Posterior vena cava (tissue), 2 donors: ENCODE measurements around the gene CCDC144A. TPM values are rescaled to one million over a fixed set of nuclear protein-coding genes. Genes with fewer than 3 reads are reported as not detected.
"Not testable (repeated sequence)": the region's sequence is repeated elsewhere in the genome, so short reads cannot be mapped to it uniquely, and the experiment has no call there.

Source experiments
- DNase-seq: peaks from one replicate; pipeline ENCODE4 v3.0.0-alpha.2; 2020; ENCODE audit warnings: low spot score
- intact Hi-C, 2 donors: fragments of 100-400 bp; cut with DNase I; formaldehyde crosslinking; loops; one replicate each; pipeline versions ENCODE4 v1.14.1 to v1.14.2; 2022 to 2023
- long read RNA-seq, 2 donors: library from polyadenylated mRNA; unstranded; transcript quantifications; one replicate each; pipeline ENCODE4 v2.0.0, GENCODE V29; 2020 to 2021
- total RNA-seq, 2 donors: library from RNA; stranded (reverse); fragmentation: NEBNext Ultra II Directional; extraction: Animal tissue kit (Norgen Biotek cat#: 25700); gene quantifications; one replicate each; pipeline ENCODE4 v1.2.1, GENCODE V29; 2021
- donor health status: DM: yes; HTN: yes; CAD: no.
- donor health status: DM: yes; HTN: yes; CAD: no.

CCDC144A gene
- total RNA-seq, result 10 to 100 TPM; 10.9 to 11.9 TPM
- long read RNA-seq, donor 1, result 0 reads
- long read RNA-seq, donor 2, result 0 reads

GRCh38 chr17:16689731-16690281 is at the start of gene CCDC144A:
Gene CCDC144A, plus strand, starts transcription at chr17:16690241. Its CDS starts 160 bp downstream, at chr17:16690401.
- intact Hi-C loops, DNase-seq: not testable (repeated sequence)

DNA sequence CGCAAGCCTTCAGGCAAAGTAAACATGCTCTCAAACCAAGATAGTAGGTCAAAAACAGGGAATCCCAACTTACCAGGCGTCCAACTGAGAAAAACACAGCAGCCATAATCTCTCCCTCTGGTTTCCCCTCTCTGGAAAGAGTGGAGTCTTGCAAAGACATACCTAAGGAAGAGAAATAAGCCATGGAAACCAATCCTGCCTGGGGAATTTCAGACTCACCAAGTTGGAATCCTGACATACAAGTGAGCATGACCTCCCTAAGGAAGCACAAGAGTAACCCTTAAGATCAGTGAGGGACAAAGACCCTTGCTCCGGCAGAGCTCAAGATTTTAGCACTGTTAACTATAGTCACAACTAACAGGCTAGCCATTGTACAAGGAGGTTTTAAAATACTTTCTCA is 40.5 kb upstream of the CCDC144A start:
- intact Hi-C loops, result no loop called here

GRCh38 chr17:16652252-16652651 is 37.8 kb upstream of the CCDC144A start:
- intact Hi-C loops, result no loop called here
- DNase-seq, result no peak

More for the DNA sequence above, 40.5 kb upstream of the CCDC144A start:
- no peak for DNase-seq

- intact Hi-C loops, result no loop called here
- no peak for DNase-seq
Measured at GRCh38 chr17:16652847-16653366, 37.1 kb upstream of the CCDC144A start.

- DNase-seq, result peak; percentile 98
- intact Hi-C loops, result no loop called here
Measured at GRCh38 chr17:16653367-16654041, 36.5 kb upstream of the CCDC144A start, which contains the start of gene ZNF624. Gene ZNF624, minus strand, starts transcription at chr17:16653850.

DNA sequence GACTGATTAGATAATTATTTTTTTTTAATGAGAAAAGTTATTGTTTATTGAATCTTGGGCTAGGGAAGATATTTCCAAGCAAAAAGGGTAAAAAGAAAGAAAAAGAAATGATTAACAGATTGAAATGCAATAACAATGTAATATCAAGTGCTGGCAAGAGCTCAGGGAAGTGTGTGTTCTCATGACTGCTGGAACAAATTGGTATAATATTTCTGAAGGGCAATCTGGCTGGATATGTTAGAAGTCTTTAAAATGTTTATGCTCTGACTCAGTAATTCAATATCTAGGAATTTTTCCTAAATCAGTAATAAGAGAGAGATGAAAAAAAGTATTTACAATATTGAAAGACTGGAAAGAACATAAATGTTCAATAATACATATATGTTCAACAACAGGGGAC is 28.8 kb upstream of the CCDC144A start:
- no peak for DNase-seq
- intact Hi-C loops, result no loop called here

DNA sequence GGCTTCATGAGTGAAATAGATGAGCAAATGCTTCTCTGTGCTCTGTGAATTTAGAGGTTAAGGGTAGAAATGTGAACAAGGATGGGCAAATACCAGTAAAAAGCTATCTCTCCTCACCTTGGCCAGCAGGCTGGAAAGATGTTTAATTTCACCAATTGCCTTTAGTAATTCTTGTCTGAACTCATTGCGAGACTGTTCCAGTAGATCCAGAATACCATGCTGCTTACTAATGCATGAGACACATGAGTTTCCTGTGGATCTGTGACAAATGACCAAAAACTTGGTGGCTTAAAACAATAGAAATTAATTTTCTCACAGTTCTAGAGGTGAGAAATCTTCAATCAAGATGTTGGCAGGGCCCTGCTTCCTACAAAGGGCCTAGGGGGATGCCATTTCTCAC is 27.1 kb upstream of the CCDC144A start:
- intact Hi-C loops, result no loop called here

DNA sequence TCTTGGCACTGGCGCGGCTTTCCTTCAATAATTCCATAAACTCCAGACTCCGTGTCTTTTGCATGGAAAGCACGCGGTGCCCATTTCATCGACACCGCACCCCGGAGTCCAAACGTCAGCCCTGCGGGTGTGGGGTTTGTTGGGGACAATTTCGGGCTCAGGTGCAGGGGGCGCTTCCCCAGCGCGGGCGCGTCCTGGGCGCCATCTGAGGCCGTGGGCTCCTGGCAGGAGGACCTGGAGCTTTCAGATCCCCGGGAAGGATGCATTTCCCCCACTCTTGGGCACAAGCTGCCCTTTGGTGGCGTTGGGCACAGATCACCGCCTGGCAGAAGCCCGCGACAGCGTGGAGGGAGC is 23.5 kb upstream of the CCDC144A start:
- intact Hi-C loops, DNase-seq: not testable (repeated sequence)

More for the DNA sequence above, 27.1 kb upstream of the CCDC144A start:
- DNase-seq, result no peak

DNA sequence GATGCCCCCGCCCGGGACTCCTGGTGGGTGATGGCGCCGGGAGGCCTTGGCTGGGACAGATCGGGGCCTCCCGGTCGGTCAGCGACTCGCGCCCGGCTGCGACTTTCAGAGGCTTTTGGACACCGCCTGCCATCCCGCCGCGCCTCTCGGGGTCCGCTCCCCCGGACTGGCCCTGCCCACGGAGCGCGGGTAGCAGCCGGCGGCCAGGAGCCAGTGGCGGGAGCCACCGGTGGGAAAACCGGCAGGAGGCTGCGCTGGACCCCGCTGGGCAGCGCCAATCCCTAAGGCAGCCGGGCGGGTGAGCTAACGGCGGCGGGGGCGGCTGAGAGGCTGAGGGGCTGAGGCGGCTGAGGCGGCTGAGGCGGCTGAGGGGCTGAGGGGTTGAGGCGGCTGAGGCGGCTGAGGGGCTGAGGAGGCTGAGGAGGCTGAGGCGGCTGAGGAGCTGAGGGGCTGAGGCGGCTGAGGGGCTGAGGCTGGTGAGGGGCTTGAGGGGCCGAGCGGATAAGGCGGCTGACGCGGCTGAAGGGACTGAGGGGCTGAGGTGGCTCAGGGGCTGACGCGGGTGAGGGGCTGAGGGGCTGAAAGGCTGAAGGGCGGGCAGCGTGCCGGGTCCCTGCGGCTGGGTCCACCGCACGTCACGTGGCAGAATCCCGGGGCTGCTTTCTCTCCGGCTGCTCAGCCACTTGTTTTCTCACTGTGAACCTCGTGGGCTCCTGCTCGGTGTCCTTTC is 23.0 kb upstream of the CCDC144A start:
- intact Hi-C loops, DNase-seq: not testable (repeated sequence)

DNA sequence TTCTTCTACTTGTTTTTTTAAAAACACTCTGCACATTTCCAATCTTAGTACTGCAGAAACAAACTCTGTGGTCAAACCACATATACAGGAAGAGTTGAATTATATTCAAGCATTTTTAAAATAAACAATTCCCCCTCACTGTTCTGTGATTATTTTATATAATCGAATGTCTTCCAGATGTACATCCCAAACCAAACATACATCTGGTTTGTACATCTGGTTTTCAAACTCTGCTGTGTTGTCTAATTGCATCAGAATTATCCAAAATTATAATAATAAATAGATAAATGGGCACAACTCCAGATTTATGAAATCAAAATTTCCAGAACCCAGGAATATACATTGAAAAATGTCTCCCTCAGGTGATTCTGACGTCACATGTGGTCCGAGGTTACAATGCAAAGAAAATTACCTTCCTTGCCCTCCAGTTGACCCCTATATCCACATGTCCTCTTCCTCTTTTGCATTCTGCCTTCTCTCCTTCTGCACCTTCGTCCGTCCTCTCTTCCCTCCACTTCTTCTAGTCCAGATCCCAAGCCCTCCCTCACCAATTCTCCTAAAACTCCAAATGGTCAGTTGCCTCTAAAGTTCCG is 13.3 kb upstream of the CCDC144A start:
- intact Hi-C loops, result no loop called here
- DNase-seq, result no peak

GRCh38 chr17:16683290-16684138 is 6.5 kb upstream of the CCDC144A start:
- intact Hi-C loops, DNase-seq: not testable (repeated sequence)

- DNase-seq, intact Hi-C loops: not testable (repeated sequence)
Measured at GRCh38 chr17:16686019-16686418, 4.0 kb upstream of the CCDC144A start.

DNA sequence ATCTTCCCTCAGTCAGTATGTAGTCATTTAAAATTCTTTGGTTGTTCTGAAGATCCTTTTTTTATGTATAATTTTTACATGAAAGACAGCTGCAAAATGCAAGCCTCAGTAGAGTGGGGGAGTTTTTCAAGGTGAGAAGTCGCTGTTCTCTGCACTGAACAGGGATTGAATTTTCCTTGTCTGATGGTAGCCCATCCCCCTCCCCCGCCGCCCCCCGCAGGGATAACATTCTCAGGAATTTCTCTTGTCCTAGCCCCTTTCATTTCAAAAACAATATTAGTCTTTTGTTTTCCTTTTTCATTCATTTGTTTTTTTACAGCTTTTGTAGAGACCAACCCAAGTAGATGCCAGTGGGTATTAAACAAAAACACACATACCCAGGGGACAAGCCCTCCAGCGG is 2.9 kb upstream of the CCDC144A start:
- intact Hi-C loops, DNase-seq: not testable (repeated sequence)

DNA sequence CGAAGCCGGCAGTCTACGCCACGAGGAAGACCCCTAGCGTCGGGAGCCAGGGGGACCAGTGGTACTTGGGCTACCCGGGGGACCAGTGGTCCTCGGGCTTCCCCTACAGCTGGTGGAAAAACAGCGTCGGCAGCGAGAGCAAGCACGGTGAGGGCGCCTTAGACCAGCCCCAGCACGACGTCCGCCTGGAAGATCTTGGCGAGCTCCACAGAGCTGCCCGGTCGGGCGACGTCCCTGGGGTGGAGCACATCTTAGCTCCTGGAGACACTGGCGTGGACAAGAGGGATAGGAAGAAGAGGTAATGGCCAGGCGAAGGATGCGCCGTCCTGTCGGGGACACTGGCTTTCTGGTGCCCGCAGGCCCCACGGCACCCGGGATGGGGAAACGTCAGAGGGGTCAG is 406 bp downstream of the CCDC144A start:
- intact Hi-C loops, DNase-seq: not testable (repeated sequence)

GRCh38 chr17:16697603-16698002 is 7.6 kb downstream of the CCDC144A start:
- DNase-seq, intact Hi-C loops: not testable (repeated sequence)

DNA sequence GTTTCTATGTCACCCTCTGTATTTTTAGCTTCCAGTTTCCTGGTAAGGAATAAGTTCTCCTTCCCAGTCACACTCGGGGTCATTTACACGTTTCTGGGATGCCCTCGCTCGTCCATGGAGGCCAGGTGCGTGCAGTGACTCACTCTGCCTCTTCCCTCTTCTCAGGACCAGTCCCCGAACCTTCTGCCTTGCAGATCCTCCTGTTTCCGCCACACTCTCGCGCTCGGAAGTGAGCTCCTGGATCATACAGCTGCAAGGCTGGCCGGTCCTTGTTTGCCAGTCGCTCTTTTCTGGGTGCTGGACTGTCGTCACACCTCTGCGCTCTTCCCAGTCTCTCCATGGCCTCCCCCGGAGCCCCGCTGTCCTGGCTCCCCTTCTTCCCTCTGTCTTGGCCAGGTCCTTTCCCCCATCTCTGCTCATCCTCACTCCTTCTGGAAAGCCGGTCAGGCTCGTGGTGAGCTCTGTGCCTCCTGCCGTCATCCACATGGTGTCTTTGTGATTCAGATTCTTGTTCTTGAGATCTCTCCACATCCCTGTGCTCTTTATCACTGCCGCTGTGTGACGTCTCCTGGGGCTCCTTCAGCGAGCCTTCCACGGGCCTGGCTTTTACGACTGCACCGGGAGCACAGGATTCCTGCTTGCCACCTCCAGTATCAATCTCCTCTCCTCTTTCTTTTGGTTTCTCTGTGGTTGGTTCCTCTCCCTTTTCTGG is 55.6 kb downstream of the CCDC144A start:
- intact Hi-C loops, DNase-seq: not testable (repeated sequence)

DNA sequence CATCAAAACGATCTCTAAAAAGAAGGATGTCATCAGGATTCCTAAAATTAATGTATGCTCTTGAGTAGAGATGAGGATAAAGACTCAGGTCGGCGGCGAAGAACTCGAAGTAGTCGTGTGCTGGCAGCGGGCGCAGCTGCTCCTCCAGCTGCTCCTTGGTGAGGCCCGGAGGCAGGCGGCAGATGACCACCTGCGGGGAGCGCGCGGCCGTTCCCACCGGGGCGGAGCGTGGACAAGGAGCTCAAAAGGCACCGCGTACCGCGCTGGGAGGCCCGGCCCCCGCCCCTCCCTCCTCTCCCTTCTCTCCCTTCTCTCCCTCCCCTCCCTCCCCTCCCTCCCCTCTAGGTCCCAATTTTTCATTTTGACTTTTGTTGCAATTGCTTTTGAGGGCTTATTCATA is 56.5 kb downstream of the CCDC144A start:
- intact Hi-C loops, result not testable (repeated sequence)

DNA sequence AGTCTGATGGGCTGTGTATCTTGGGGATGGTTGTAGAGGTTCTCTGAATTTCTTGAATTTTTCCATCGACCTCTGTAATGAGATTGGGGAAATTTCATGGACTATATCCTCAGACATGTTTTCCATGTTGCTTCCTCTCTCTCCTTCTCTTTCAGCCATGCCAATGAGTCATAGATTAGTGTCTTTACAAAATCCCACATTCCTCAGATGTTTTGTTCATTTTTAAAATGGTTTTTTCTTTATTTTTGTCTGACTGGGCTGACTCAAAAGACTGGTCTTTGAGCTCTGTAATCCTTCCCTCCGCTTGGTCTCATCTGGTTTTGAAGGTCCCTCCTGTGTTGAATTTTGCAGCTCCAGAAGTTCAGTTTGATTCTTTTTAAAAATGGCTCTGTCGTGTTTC is 60.5 kb downstream of the CCDC144A start:
- intact Hi-C loops, DNase-seq: not testable (repeated sequence)

More for the DNA sequence above, 56.5 kb downstream of the CCDC144A start:
- not testable (repeated sequence) for DNase-seq
